Measurements from ENCODE around the gene OCIAD2. TPM values are rescaled to one million over a fixed set of nuclear protein-coding genes. Genes with fewer than 3 reads are reported as not detected.

Gene OCIAD2
- total and polyA plus RNA-seq, 2 of the 8 experiments (the other 6 are each of a cell fraction or from before 2014, with no cell fraction given), result 105 to 122 TPM

DNA sequence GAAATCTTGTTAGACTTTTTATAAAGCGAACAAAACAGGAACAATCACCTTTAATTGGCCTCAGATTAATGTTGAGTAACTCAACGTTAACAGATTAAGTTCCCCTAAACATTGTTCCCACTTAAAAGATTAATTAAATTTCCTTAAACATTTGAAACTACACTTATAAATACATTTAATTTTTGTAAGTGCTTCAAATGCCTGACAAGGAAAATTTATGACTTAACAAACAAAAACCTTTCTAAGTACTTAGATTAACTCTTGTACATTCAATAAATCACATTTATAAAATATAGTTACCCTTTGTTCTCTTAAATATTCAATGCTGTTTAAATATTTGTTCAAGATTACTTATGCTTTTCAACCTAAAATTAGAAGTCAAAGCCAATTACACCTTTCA is 39.4 kb upstream of the OCIAD2 start:
- no peak overlapping the region for H3K4me3 ChIP-seq (ENCODE audit: extremely low read depth in 1 of 4, insufficient read depth in 2 of 4, low read depth in 3 of 4, low read length in 4 of 4)
- no peak overlapping the region for H2AK5ac ChIP-seq (ENCODE audit: low read depth, low read length)
- no peaks in the 10 kb centered on the region; a peak in 2 of 7 replicates for H3K27me3 ChIP-seq (replicated peaks in 1 of 4; ENCODE audit: control insufficient read depth in 3 of 4, extremely low read depth in 1 of 4, insufficient read depth in 3 of 4, low read length in 3 of 4)
- no peak overlapping the region for H2BK5ac ChIP-seq (ENCODE audit: low read depth, low read length)
- no peaks in the 10 kb centered on the region for H3K79me2 ChIP-seq (ENCODE audit: control insufficient read depth in 1 of 2, insufficient read depth in 2 of 2, low read length in 2 of 2)
- no peak overlapping the region for H4K91ac ChIP-seq (replicated peaks; ENCODE audit: insufficient read length, low read length)
- H3K4me2 ChIP-seq (ENCODE audit: insufficient read depth in 1 of 2, low read depth in 2 of 2, low read length in 2 of 2), result no peak overlapping the region
- no peak overlapping the region for H2BK15ac ChIP-seq (ENCODE audit: low read length)
- no peak overlapping the region for H3K14ac ChIP-seq (ENCODE audit: insufficient read length)
- ChIA-PET CTCF (ENCODE audit: partially characterized antibody) (interaction anchor here (4.0 kb wide), 1 partner anchor 16 kb away, joined by 26 read pairs; no protein-coding TSS in a partner anchor), POLR2A (ENCODE audit: partially characterized antibody) (no interaction called here)
- WGBS, 2 experiments (ENCODE audit: extremely low coverage in 1 of 2, insufficient coverage in 1 of 2, insufficient read length in 1 of 2, insufficient replicate concordance in 2 of 2, low coverage in 1 of 2, low lambda C conversion rate in 2 of 2, missing lambda C conversion rate in 1 of 2), result 96% methylated on average over 2 of the region's 2 CpGs; no CpG with 5 or more reads in 1 of the 2 experiments
- H3K27ac ChIP-seq (ENCODE audit: low read depth, low read length), result no peak overlapping the region
- DNase-seq (ENCODE audit: low read depth in 1 of 2, low spot score in 2 of 2), result no peak
- no peaks in the 10 kb centered on the region for H3K36me3 ChIP-seq (ENCODE audit: control insufficient read depth in 2 of 4, insufficient read depth in 4 of 4, low read length in 3 of 4)
- H4K8ac ChIP-seq (ENCODE audit: extremely low read depth, insufficient read depth, low read length), result no peak overlapping the region
- TF ChIP-seq SIX5 (IDR thresholded peaks at IDR 0.05; ENCODE audit: low read depth, low read length) (no peak), KDM5A (IDR thresholded peaks at IDR 0.05; ENCODE audit: low read length) (no peak), BCL11A (IDR thresholded peaks at IDR 0.05; ENCODE audit: low read depth in 2 of 2, low read length in 2 of 2) (no peak), CHD2 (IDR thresholded peaks at IDR 0.05; ENCODE audit: low read length) (no peak), EZH2 (IDR thresholded peaks at IDR 0.05; ENCODE audit: low read depth, low read length, severe bottlenecking) (no peak), NRF1 (IDR thresholded peaks at IDR 0.05; ENCODE audit: low read depth, low read length) (no peak), RFX5 (IDR thresholded peaks at IDR 0.05; ENCODE audit: borderline replicate concordance, low read depth, low read length) (no peak), CREB1 (IDR thresholded peaks at IDR 0.05) (no peak), RXRA (IDR thresholded peaks at IDR 0.05; ENCODE audit: insufficient read depth, low read depth, low read length) (no peak), CEBPB (IDR thresholded peaks at IDR 0.05; ENCODE audit: low read depth, low read length) (no peak), SUZ12 (IDR thresholded peaks at IDR 0.05; ENCODE audit: low read length) (no peak), SP2 (IDR thresholded peaks at IDR 0.05; ENCODE audit: low read length) (no peak), JUND (IDR thresholded peaks at IDR 0.05; ENCODE audit: low read length) (no peak), JUN (IDR thresholded peaks at IDR 0.05; ENCODE audit: low read depth, low read length) (no peak), CTBP2 (IDR thresholded peaks at IDR 0.05; ENCODE audit: borderline replicate concordance, insufficient read depth, insufficient read length, low read length) (no peak)
- no peaks in the 10 kb centered on the region for H3K79me1 ChIP-seq (ENCODE audit: low read depth, low read length)
- no peaks in the 10 kb centered on the region for H3K23me2 ChIP-seq (ENCODE audit: low read depth, low read length)
- no peak overlapping the region for H3K56ac ChIP-seq (replicated peaks; ENCODE audit: insufficient read length, low read depth, low read length)
- no peak overlapping the region for H2BK120ac ChIP-seq (replicated peaks; ENCODE audit: low read depth, low read length)
- no peak for FAIRE-seq
- H3K4me1 ChIP-seq (replicated peaks in 1 of 4; ENCODE audit: control insufficient read depth in 3 of 4, insufficient read depth in 4 of 4, low read length in 3 of 4), result peaks cover 0 to 5% (median 2%) of the 10 kb centered on the region in 4 experiments; a peak in 3 of 7 replicates
- no peak overlapping the region for H2BK20ac ChIP-seq (ENCODE audit: low read length)
- no peak overlapping the region for H2BK12ac ChIP-seq (ENCODE audit: low read depth, low read length)
- H2AFZ ChIP-seq (ENCODE audit: low read length), result no peak overlapping the region
- H3K18ac ChIP-seq (ENCODE audit: extremely low read depth, low read length), result no peak overlapping the region
- H4K5ac ChIP-seq (ENCODE audit: insufficient read length, low read depth, low read length), result no peak overlapping the region
- no peak overlapping the region for H3K23ac ChIP-seq (ENCODE audit: insufficient read length)
- no peak overlapping the region for H3K4ac ChIP-seq (replicated peaks; ENCODE audit: insufficient read length, low read depth, low read length)
- H3K9me3 ChIP-seq (ENCODE audit: insufficient read depth in 2 of 2, low read depth in 1 of 2, low read length in 1 of 2), result no peaks in the 10 kb centered on the region
- no peak overlapping the region for H3K9ac ChIP-seq (replicated peaks in 1 of 4; ENCODE audit: extremely low read depth in 1 of 4, low read depth in 3 of 4, low read length in 3 of 4)
- no peaks in the 10 kb centered on the region for H4K20me1 ChIP-seq (replicated peaks in 1 of 2; ENCODE audit: control insufficient read depth in 1 of 2, insufficient read depth in 2 of 2, low read length in 2 of 2)
